ENCODE measurements around the gene C12orf75.

DNA sequence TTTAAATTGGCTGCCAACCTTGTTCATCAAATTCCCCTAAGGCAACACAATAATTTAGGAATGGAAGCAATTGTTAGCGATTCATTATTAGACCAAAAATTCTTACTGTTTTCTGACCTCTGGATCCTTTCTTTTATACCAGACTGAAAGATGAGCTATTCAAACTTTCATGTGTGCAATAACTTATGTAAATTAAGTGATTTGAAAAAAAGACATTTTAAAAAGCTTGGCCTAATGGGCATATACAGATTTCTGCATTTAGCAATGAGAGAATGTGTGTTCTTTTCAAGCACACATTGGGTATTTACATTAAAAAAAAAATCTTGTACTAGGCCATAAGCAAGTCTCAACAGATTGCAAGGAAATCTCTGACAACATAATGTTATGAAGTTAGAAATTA, 65.5 kb downstream of the C12orf75 start:
- TF ChIP-seq, protein P1, sequence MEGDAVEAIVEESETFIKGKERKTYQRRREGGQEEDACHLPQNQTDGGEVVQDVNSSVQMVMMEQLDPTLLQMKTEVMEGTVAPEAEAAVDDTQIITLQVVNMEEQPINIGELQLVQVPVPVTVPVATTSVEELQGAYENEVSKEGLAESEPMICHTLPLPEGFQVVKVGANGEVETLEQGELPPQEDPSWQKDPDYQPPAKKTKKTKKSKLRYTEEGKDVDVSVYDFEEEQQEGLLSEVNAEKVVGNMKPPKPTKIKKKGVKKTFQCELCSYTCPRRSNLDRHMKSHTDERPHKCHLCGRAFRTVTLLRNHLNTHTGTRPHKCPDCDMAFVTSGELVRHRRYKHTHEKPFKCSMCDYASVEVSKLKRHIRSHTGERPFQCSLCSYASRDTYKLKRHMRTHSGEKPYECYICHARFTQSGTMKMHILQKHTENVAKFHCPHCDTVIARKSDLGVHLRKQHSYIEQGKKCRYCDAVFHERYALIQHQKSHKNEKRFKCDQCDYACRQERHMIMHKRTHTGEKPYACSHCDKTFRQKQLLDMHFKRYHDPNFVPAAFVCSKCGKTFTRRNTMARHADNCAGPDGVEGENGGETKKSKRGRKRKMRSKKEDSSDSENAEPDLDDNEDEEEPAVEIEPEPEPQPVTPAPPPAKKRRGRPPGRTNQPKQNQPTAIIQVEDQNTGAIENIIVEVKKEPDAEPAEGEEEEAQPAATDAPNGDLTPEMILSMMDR (IDR thresholded peaks at IDR 0.05): no peak
- no peak for TF ChIP-seq POLR2A (IDR thresholded peaks at IDR 0.05)
